HEK293 (cell line): Measurements from ENCODE around the gene ASAH2.

Experiments
- CTCF ChIP-seq: fragments of 450-650 bp; formaldehyde crosslinking; IDR thresholded peaks from 2 replicates; pipeline ENCODE4 v1.5.1; 2016; ENCODE audit warnings: missing biosample characterization, missing genetic modification characterization
- PRDM6 ChIP-seq: fragments of 450-650 bp; formaldehyde crosslinking; IDR thresholded peaks from 2 replicates; pipeline ENCODE4 v1.5.1; 2017; ENCODE audit warnings: missing biosample characterization, missing genetic modification characterization
- SP2 ChIP-seq: fragments of 450-650 bp; formaldehyde crosslinking; IDR thresholded peaks from 2 replicates; pipeline ENCODE4 v1.5.1; 2016; ENCODE audit warnings: missing biosample characterization, missing genetic modification characterization
- TRIM28 ChIP-seq: IDR thresholded peaks from 2 replicates; pipeline ENCODE4 v1.6.1; 2011; ENCODE audit warnings: low read length, control low read depth, borderline replicate concordance
- YY1 ChIP-seq: fragments of 450-650 bp; formaldehyde crosslinking; IDR thresholded peaks from 2 replicates; pipeline ENCODE4 v1.5.1; 2018; ENCODE audit warnings: missing biosample characterization, missing genetic modification characterization
- ZNF121 ChIP-seq: fragments of 450-650 bp; formaldehyde crosslinking; IDR thresholded peaks from 2 replicates; pipeline ENCODE4 v1.5.1; 2016; ENCODE audit warnings: missing biosample characterization, missing genetic modification characterization
- ZNF623 ChIP-seq: fragments of 450-650 bp; formaldehyde crosslinking; IDR thresholded peaks from 2 replicates; pipeline ENCODE4 v1.5.1; 2016; ENCODE audit warnings: missing biosample characterization, missing genetic modification characterization
- ZNF768 ChIP-seq: fragments of 450-650 bp; formaldehyde crosslinking; IDR thresholded peaks from 2 replicates; pipeline ENCODE4 v1.5.1; 2018; ENCODE audit warnings: missing biosample characterization, mild to moderate bottlenecking, missing genetic modification characterization
- ZNF792 ChIP-seq: fragments of 450-650 bp; formaldehyde crosslinking; IDR thresholded peaks from 2 replicates; pipeline ENCODE4 v1.5.1; 2016; ENCODE audit warnings: missing biosample characterization, missing genetic modification characterization
- TF ChIP-seq, protein P1 (sequence below): sonication (generic); formaldehyde crosslinking; IDR thresholded peaks from 2 replicates; pipeline ENCODE4 v1.8.1; 2022; ENCODE audit warnings: mild to moderate bottlenecking, moderate library complexity, missing genetic modification reagents
- TF ChIP-seq, protein P2 (sequence below): fragments of 450-650 bp; formaldehyde crosslinking; IDR thresholded peaks from 2 replicates; pipeline ENCODE4 v1.5.1; 2016; ENCODE audit warnings: missing biosample characterization, missing genetic modification characterization, low read depth
- TF ChIP-seq, protein P3 (sequence below): fragments of 450-650 bp; formaldehyde crosslinking; IDR thresholded peaks from 2 replicates; pipeline ENCODE4 v1.5.1; 2016; ENCODE audit warnings: missing biosample characterization, missing genetic modification characterization

DNA sequence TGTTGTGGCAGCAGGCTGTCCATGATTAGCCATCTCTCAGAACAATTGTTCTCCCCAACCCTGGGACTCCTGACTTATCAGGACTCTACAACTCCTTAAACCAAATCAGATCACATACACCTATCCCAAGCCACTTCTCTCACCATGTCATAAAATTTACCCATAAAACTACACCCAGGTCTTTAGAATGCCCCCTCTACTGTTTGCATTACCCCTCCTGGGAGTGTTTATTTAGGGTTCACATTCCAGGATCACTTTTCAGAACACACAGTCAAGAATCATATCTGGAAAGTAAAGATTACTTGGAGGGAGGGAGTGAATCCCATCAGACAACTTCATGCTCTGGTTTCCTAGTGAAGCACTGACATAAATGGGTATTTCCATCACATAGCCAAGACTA is 7.1 kb downstream of the ASAH2 start:
- TF ChIP-seq CTCF, result no peak
- TF ChIP-seq, protein P1, sequence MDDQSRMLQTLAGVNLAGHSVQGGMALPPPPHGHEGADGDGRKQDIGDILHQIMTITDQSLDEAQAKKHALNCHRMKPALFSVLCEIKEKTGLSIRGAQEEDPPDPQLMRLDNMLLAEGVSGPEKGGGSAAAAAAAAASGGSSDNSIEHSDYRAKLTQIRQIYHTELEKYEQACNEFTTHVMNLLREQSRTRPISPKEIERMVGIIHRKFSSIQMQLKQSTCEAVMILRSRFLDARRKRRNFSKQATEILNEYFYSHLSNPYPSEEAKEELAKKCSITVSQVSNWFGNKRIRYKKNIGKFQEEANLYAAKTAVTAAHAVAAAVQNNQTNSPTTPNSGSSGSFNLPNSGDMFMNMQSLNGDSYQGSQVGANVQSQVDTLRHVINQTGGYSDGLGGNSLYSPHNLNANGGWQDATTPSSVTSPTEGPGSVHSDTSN, result no peak
- TF ChIP-seq PRDM6 (tag by site-specific recombination), result 0 out of 2 replicates have a peak, but pooled peaks have one; percentile 32
- TF ChIP-seq SP2, result no peak
- no peak for TF ChIP-seq YY1 (tag by site-specific recombination)
- TF ChIP-seq ZNF768 (tag by site-specific recombination), result no peak
- TF ChIP-seq ZNF623 (tag by site-specific recombination), result no peak
- TF ChIP-seq, protein P2, sequence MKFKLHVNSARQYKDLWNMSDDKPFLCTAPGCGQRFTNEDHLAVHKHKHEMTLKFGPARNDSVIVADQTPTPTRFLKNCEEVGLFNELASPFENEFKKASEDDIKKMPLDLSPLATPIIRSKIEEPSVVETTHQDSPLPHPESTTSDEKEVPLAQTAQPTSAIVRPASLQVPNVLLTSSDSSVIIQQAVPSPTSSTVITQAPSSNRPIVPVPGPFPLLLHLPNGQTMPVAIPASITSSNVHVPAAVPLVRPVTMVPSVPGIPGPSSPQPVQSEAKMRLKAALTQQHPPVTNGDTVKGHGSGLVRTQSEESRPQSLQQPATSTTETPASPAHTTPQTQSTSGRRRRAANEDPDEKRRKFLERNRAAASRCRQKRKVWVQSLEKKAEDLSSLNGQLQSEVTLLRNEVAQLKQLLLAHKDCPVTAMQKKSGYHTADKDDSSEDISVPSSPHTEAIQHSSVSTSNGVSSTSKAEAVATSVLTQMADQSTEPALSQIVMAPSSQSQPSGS (tag by site-specific recombination), result no peak
- no peak for TF ChIP-seq ZNF792 (tag by site-specific recombination)
- TF ChIP-seq ZNF121, result no peak
- TF ChIP-seq, protein P3, sequence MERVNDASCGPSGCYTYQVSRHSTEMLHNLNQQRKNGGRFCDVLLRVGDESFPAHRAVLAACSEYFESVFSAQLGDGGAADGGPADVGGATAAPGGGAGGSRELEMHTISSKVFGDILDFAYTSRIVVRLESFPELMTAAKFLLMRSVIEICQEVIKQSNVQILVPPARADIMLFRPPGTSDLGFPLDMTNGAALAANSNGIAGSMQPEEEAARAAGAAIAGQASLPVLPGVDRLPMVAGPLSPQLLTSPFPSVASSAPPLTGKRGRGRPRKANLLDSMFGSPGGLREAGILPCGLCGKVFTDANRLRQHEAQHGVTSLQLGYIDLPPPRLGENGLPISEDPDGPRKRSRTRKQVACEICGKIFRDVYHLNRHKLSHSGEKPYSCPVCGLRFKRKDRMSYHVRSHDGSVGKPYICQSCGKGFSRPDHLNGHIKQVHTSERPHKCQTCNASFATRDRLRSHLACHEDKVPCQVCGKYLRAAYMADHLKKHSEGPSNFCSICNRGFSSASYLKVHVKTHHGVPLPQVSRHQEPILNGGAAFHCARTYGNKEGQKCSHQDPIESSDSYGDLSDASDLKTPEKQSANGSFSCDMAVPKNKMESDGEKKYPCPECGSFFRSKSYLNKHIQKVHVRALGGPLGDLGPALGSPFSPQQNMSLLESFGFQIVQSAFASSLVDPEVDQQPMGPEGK (tag by site-specific recombination), result no peak
- TF ChIP-seq TRIM28, result no peak
